GM18951 (cell line): ENCODE data around the gene AGGF1.

ENCODE experiments used
- POLR2A ChIP-seq: IDR thresholded peaks from 4 replicates; pipeline ENCODE4 v1.6.1; 2011; ENCODE audit warnings: mild to moderate bottlenecking; ENCODE audit not compliant: insufficient read length, insufficient read depth; ENCODE audit errors: extremely low read depth
- in situ Hi-C: fragments of 300-500 bp; cut with MboI; formaldehyde crosslinking; loops from one replicate; pipeline ENCODE4 v1.12.0; 2022; ENCODE audit warnings: low sequenced_read_pairs, mixed read lengths, inconsistent platforms; ENCODE audit not compliant: unreplicated experiment

The AGGF1 gene

DNA sequence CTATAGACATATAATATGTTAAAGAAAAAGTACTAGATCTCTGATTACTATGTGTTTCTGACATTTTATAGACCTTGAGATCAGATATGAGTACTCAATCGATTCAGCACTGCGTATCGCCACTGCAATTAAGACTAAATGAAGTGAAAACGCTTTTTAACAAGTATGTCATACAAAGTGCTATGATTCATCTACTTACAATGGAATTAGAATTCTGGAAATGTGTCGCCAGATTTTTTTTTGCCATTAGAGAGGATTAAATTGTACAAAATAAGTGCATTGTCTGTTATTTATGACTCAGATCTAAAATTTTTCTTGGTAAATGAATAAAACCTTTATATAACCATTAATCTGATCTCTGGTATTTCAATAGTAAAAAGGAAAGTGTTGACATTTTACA is 20.0 kb upstream of the AGGF1 start:
- in situ Hi-C loops: no loop called here
- TF ChIP-seq POLR2A: no peak

DNA sequence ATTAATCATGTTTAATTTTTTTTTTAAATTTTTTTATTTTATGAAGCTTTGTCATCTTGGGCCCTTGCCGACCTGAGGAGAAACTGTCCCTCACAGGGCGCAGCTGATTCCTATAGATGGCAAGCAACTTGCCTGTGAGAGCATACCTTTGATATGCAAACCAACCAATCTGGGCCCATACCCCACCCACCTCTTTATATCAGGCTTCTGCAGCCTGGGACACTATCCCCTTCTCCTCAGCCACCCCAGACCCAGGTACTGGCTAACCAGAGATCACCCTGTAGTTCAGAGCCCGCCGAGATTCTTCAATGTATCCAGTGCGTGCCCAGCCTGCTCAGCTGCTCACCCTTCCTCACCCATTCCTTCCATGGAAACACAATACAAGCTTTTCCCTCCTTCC is 18.7 kb upstream of the AGGF1 start:
- TF ChIP-seq POLR2A: no peak
- in situ Hi-C loops: no loop called here

DNA sequence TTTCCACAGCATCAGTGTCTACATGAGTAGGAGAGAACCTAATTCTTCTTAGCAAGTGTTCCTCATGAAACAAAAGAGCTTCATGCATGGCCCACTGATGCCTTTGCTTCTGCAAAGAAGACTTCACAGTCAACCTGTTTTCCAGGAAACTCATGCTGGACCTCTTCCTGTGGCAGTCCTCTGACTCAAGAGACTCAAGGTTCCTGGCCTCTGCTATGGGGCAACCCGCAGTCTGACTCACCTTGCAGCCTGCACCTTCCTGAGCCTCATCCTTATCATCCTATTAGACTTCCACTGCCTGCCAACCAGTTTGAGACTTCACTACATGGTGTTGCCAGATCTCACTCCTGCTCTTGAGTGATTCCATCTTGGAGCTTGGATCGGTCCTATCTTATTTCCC is 17.6 kb upstream of the AGGF1 start:
- in situ Hi-C loops: no loop called here
- no peak for TF ChIP-seq POLR2A

DNA sequence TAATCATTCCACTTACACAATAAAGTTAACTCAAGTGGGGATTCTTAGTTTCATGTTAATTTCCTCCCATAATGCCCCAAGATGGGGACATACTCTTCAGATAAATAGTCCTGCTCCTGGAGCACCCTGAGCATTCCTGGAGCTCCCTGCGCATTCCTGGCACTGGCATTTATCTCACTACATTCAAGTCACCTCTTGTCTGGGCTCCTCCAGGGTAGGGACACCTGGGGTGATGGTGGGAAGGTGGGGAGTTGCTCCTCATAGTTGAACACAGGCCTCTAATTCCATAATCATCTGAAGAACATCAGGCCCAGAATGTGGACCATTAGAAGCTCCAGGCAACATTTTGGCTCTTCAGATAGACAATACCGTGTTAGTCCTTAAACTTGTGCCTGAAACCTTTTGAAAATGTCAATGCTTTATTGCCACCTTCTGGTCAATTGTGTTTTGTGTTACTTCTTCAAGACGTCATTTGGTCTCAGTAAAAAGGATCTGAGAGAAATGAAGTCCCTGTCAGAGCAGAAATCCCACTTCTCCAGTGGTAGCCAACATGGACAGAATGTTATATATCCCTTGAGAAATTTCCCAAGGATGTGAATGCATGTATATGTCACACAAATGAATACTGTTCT is 14.2 kb upstream of the AGGF1 start:
- in situ Hi-C loops: loop anchor here (5.0 kb wide), 1 partner anchor 144 kb away; no protein-coding TSS in a partner anchor
- TF ChIP-seq POLR2A: no peak

DNA sequence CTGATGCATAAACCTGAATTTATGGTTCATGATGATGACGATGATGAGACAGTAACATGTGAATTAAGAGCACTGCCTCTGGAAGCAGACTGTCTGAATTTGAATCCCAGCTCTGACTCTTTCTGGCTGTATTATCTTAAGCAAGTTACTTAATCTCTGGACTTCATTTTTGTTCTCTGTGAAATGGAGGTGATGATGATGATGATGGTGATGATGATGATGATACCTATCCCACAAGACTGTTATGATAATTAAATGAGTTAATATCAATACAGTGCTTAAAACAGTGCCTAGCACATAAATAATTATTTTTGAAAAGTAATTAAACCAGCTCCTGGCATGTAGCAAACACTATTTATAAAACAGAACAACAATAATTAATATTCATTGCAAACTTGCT is 13.2 kb upstream of the AGGF1 start:
- TF ChIP-seq POLR2A: no peak
- in situ Hi-C loops: loop anchor here (5.0 kb wide), 1 partner anchor 145 kb away; no protein-coding TSS in a partner anchor

DNA sequence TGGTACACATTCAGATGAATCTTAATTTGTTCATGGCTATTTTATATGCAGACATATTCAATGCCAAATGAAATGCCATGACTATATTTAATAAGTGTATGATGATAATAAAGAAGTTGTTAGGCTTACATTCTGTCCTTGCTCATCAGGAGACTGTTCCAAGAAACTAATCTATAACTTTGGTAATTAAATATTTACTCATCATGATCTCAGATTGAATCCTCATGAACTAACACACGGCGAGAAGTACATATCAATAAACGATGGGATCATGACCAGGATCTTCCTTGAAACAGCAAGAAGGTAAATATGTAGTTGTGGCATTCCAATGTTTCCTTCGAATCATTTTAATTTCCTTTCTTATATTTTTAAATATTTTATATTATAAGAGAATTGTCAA is 12.5 kb upstream of the AGGF1 start:
- in situ Hi-C loops: loop anchor here (5.0 kb wide), 1 partner anchor 145 kb away; no protein-coding TSS in a partner anchor
- no peak for TF ChIP-seq POLR2A

DNA sequence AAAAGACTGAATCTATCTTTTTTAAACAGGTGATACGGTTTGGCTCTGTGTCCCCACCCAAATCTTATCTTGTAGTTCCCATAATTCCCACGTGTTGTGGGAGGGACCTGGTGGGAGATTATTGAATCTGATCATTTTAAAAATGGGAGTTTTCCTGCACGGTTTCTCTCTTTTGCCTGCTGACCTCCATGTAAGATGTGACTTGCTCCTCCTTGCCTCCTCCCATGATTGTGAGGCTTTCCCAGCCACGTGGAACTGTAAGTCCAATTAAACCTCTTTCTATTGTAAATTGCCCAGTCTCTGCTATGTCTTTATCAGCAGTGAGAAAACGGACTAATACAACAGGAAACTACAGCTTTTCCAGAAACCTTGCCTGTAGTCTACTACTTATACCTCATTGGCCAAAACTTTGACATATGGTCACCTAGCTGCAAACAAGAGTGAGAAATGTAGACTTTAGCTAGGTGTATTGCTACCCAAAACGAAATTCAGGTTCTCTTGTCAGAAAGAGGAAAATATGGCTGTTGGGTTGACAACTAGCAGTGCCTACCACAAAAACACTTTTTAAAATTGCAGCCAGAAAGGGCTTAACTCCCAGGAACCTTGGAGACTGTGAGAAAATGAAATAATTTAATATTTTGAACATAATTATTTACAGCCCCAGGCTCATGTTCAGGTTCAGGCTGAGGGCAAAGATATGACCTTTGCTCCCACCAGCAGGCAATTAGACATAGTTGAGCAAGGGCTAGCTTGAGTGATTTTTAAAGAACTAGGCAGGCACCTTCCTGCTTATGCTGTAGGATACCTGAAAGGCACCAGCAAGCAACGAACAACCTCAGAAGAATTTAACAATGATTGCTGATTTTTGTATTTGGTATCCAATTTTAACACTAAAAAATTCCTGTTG is 7.4 kb upstream of the AGGF1 start:
- TF ChIP-seq POLR2A: no peak
- in situ Hi-C loops: no loop called here

DNA sequence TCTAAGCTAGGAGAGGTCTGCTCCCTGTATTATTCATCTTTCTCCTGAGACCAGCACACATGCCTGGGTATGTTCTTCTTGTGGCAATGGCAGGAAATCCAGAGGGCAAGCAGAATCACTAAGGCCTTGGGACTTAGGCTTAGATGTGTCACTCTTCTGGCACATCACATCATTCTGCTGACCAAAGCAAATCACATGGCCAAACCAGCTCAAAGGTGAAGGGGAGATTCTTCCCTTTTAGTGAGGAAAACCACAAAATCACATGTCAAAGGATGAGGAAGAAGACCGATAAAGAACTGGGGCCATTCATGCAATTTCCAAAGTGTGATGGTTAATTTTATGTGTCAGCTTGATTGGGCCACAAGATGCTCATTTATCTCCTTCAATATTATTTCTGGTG is 5.7 kb upstream of the AGGF1 start:
- no peak for TF ChIP-seq POLR2A
- in situ Hi-C loops: no loop called here

DNA sequence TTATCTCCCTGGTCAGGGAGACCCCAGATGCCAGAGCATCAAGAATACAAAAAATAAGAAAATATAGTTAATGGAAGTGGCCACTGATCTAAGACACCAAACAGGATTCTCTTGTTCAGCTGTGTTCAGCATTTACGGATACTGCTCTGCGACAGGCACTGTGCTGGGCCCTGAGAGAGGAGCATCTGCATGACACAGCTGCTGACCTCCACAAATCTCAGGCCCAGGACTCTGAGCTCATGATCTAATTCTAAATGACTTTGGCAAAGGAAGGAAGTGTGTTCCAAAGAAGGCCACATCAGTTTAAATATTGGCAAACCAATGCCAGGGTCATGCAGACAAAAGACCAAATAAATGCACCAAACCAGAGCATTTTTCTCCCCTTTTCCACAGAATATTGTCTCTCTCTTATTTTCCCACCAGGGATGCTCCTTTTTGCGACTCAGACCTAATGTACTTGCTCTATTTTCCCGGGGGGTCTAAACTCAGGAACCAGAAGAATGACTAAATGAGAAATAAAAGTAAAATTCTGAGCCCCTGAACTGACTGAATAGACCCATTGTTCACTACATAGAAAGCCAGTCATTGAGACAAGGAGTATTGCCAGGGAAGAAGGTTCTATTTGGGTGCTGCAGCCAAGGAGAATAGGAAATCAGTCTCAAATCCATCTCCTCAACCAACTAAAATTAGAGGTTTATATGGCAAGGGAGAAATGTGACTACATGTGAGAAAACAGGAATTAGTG is 1.4 kb upstream of the AGGF1 start:
- TF ChIP-seq POLR2A: no peak
- in situ Hi-C loops: no loop called here

DNA sequence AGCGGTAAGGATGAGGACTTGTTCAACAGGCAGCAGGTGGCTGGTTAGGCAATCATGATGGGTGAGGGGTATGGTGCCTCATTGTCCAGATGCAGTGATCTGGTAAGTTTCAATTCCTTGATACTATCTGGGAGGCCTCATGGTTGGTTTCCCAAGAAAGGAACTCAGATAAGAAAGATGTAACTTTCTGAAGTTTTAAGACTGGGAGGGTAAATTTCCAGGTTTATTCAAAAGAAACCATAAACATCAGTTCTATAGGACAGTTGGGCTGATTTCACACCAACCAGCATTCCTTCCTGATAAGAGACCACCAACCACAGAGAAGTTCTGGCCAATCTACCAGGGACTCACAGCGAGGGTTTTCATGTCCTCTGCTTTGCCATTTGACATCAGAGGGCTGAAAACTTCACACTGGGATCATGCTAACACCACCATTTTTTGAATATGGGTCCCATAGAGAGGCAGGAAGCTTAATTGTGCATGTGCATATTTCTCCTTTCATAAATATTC is 773 bp upstream of the AGGF1 start:
- in situ Hi-C loops: no loop called here
- TF ChIP-seq POLR2A: no peak

DNA sequence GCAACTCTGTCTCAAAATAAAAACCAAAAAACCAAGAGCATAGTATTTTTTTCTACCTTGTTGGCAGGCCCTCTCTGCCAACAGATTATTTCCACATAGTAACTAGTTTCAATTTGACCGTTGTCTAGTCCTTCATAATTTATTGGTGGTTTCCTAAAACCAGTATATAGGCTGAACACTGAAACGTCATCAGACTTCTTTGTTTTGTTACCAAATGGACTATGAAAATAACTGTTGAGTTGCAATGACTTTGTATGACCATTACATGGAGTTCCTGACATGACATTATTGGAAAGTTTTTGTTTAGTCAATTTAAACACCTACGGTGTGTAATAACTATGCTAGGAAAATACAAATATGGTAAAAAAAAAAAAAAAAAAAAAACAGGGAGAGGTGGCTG is 1.7 kb downstream of the AGGF1 start:
- no peak for TF ChIP-seq POLR2A
- in situ Hi-C loops: no loop called here

DNA sequence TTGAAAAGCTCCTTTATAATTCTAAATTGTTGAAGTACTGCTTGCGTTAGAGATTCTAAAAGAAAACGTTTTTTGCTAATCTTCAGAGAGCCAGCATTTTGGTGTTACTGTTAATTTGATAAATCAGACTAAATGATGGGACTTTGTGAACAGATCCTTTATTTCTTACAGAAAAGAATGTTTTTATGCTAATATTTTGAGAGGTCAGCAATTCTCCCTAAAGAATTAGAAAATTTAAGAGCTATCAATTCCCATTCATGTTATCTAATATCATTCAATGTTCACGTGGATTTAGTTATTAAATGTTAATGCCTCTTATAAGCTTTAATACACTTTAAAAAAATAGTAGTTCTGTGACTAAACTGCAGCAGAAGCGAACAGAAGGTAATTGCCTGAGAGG is 2.4 kb downstream of the AGGF1 start:
- TF ChIP-seq POLR2A: no peak
- in situ Hi-C loops: no loop called here

DNA sequence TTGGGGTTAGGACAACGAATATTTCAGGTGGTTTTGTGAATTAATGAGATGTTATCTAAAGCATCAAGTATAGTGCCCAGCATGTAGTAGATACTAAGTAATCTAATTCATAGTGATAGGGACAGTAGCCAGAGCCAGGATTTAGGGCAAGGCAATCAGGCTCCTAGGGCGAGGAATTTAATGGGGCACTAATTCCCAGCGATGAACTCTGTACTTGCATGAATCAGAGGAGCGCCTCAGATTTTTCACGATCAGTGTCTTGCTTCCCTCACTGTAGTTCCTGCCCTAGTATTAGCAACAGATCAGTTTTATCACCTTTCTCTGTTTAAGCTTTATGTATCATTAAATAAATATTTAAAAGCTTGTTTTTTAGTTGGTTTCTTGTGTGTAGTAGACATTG is 3.1 kb downstream of the AGGF1 start:
- in situ Hi-C loops: no loop called here
- TF ChIP-seq POLR2A: no peak
